CD4-positive, alpha-beta T cell treated with Interleukin-4 for 4 hours (primary cell): ENCODE results near the gene FILIP1.

Source experiments
- DNase-seq: peaks from one replicate; pipeline ENCODE4 v3.0.0-alpha.2; 2020

FILIP1 gene

GRCh38 chr6:75284632-75285282 is 208.8 kb downstream of the FILIP1 start, which contains the start of gene TMEM30A:
Gene TMEM30A, minus strand, starts transcription at chr6:75284792. Its CDS starts 154 bp downstream, at chr6:75284638.
- peak; percentile 99 for DNase-seq

- DNase-seq, result peak; percentile 11
Observed at GRCh38 chr6:75283907-75284631, 209.5 kb downstream of the FILIP1 start.

- DNase-seq, result no peak
Observed at GRCh38 chr6:75282706-75283105, 210.9 kb downstream of the FILIP1 start.

- DNase-seq, result peak; percentile 33
Observed at GRCh38 chr6:75281653-75282052, 211.9 kb downstream of the FILIP1 start.

GRCh38 chr6:75280131-75280855 is 213.3 kb downstream of the FILIP1 start:
- no peak for DNase-seq

- DNase-seq, result no peak
Observed at GRCh38 chr6:75279418-75279817, 214.2 kb downstream of the FILIP1 start.

- DNase-seq, result peak; percentile 11
Observed at GRCh38 chr6:75278474-75279077, 215.0 kb downstream of the FILIP1 start.

- no peak for DNase-seq
Observed at GRCh38 chr6:75275067-75275466, 218.5 kb downstream of the FILIP1 start.

GRCh38 chr6:75273009-75273408 is 220.6 kb downstream of the FILIP1 start:
- no peak for DNase-seq

- no peak for DNase-seq
Observed at GRCh38 chr6:75272145-75272840, 221.3 kb downstream of the FILIP1 start.

- peak; percentile 18 for DNase-seq
Observed at GRCh38 chr6:75268988-75269354, 224.6 kb downstream of the FILIP1 start.

- peak; percentile 31 for DNase-seq
Observed at GRCh38 chr6:75268121-75268987, 225.2 kb downstream of the FILIP1 start.

GRCh38 chr6:75267461-75267860 is 226.1 kb downstream of the FILIP1 start:
- DNase-seq, result no peak

GRCh38 chr6:75266716-75267291 is 226.8 kb downstream of the FILIP1 start:
- DNase-seq, result peak; percentile 57

GRCh38 chr6:75263401-75263750 is 230.2 kb downstream of the FILIP1 start:
- DNase-seq, result no peak

- DNase-seq, result no peak
Observed at GRCh38 chr6:75262716-75263400, 230.7 kb downstream of the FILIP1 start.

GRCh38 chr6:75261299-75261698 is 232.3 kb downstream of the FILIP1 start:
- no peak for DNase-seq

GRCh38 chr6:75257343-75258087 is 236.1 kb downstream of the FILIP1 start:
- no peak for DNase-seq

GRCh38 chr6:75250552-75250951 is 243.0 kb downstream of the FILIP1 start:
- no peak for DNase-seq

- DNase-seq, result no peak
Observed at GRCh38 chr6:75249837-75250236, 243.8 kb downstream of the FILIP1 start.
